Measurements from ENCODE around the gene FYTTD1.

DNA sequence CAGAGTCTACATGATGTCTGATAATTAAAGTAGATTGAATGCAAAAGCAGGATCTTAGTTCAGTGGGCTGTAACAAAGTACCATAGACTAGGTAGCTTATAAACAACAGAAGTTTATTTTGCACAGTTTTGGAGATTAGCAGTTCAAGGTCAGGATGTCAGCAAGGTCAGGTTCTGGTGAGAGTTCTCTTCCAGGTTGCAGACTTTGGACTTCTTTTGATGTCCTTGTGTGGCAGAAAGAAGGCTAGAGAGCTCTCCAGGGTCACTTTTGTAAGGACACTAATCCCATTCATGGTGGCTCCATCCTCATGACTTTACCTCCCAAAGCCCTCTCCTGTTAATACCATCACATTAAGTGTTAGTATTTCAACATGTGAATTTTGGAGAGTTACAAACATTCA lies 12.1 kb downstream of the FYTTD1 start:
- TF ChIP-seq, protein P1, sequence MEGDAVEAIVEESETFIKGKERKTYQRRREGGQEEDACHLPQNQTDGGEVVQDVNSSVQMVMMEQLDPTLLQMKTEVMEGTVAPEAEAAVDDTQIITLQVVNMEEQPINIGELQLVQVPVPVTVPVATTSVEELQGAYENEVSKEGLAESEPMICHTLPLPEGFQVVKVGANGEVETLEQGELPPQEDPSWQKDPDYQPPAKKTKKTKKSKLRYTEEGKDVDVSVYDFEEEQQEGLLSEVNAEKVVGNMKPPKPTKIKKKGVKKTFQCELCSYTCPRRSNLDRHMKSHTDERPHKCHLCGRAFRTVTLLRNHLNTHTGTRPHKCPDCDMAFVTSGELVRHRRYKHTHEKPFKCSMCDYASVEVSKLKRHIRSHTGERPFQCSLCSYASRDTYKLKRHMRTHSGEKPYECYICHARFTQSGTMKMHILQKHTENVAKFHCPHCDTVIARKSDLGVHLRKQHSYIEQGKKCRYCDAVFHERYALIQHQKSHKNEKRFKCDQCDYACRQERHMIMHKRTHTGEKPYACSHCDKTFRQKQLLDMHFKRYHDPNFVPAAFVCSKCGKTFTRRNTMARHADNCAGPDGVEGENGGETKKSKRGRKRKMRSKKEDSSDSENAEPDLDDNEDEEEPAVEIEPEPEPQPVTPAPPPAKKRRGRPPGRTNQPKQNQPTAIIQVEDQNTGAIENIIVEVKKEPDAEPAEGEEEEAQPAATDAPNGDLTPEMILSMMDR (IDR thresholded peaks at IDR 0.05) = no peak
- no peak for TF ChIP-seq POLR2AphosphoS5 (IDR thresholded peaks at IDR 0.05)
- TF ChIP-seq POLR2A (IDR thresholded peaks at IDR 0.05) = no peak
- TF ChIP-seq EP300 (IDR thresholded peaks at IDR 0.05; ENCODE audit: low read depth) = no peak
